HG02938 (cell line): ENCODE measurements around the gene NADSYN1.
A peak's percentile ranks its signal among the peaks of the same experiment; 100 is the strongest.
"Not testable (repeated sequence)": the region's sequence is repeated elsewhere in the genome, so short reads cannot be mapped to it uniquely, and the experiment has no call there.

Experiments
- ATAC-seq: cut with Tn5 transposase; IDR thresholded peaks from one replicate; pipeline ENCODE4 v1.9.1; 2021; ENCODE audit warnings: mild to moderate bottlenecking, moderate library complexity; ENCODE audit not compliant: unreplicated experiment

NADSYN1 gene

DNA sequence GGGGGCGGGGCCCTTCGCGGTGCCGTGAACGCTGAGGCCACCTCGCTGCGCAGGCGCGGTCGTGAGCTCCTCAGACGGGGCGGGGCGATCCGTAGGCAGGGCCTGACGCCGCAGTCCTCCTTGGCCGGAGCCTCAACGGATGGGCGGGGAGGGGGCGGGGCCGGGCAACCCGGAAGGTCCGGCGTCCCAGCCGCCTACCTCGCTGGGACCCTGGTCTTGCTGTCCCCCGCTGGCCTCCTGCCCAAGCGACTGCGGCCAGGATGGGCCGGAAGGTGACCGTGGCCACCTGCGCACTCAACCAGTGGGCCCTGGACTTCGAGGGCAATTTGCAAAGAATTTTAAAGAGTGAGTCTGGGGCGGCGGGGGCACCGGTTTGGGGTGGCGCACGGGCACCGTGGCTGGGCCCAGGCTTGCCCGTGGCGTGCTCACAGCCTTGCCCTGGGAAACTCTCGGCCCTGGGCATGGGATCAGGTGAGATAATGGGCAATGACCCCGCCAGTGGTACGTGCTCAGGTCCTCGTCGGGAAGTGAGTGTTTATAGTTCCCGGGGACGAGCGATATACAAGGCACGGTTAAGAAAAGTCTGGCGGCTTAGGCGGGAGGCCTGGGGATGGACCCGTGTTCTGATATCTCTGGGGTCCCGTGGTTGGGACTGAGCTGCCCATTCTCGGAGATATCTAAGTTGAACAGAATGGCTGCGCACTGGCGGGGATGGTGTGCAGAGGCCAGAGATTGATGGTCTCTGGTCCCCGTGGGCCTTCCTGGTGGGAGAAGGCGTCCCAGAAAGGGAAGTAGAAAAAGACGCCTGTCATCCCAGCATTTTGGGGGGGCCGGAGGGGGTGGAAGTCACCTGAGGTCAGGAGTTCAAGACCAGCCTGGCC lies at the start of gene NADSYN1:
Gene NADSYN1 (plus strand): TSS at position 167 of the 881 bp plus-strand sequence. CDS start 94 bp downstream, at position 261.
- ATAC-seq = peak; percentile 56

DNA sequence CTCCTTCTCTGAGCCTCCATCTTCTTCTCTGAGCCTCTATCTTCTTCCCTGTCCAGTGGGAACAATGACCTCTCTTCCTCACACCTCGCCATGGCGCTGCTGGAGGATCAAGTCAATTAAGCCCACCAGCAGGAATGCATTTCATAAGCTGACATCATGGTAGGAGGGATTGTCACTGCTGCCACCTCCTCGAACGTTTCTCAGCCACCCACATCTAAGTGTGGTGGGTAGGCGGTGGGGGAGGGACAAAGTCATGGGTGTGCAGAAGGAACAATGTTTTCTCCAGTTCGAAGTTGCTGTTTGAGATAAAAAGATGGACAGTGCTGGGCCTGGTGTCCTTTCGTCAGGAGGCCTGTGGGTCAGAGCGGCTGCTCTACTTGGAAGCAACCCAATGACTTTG lies 48.8 kb upstream of the NADSYN1 start:
- ATAC-seq = no peak

DNA sequence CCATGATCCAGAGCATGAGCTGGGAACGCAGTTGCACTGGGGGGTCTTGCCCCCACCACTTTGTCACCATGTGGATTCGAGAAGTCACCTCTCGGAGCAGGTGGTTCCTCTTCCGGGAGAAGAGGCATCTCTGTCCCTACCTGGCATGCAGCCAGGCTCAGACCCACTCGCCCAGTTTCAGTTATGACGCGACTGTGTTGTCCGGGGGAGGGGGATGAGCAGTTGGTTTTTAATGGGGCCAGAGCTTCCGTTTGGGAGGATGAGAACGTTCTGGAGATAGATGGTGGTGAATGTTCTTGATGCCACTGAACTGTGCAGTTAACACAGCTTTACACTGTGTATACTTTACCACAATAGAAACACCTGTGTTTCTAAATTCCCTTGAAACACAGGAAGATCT lies 46.3 kb upstream of the NADSYN1 start:
- no peak for ATAC-seq

DNA sequence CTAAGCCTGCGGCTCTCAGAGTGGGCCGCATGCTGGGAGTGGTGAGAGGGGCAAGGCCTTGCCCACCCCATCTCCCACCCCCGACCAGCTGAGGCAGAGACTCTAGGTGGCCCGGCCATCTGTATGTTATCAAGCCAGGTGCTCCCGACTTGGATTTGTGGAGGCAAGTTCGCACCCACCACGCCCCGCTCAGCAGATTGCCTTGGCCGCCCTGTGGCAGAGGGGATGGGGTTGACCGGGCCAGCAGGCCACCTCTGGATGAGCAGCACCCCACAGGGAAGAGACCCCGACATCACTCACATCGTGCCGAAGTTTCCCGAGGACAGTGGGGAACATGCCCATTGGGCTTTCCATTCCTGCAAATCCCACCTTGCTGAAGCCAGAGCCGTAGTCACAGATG lies 45.6 kb upstream of the NADSYN1 start:
- no peak for ATAC-seq

DNA sequence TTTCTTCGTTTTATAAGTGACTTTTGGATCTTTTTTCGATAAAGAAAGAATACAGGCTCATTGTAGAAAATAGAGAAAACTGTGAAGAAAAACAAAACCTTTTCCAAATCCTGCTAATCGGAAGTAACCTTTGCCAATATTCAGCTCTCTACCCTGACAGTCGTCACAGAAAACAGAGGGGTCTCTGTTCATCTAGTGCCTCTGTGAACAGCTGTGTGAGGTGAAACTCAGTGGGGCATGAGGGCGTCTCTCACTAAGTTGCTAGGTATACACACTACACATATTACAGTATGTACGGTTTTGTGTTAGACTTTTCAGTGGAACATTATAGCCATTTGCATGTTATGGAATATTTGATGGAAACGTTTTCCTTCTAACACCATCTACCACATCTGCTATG lies 44.2 kb upstream of the NADSYN1 start:
- ATAC-seq = no peak

DNA sequence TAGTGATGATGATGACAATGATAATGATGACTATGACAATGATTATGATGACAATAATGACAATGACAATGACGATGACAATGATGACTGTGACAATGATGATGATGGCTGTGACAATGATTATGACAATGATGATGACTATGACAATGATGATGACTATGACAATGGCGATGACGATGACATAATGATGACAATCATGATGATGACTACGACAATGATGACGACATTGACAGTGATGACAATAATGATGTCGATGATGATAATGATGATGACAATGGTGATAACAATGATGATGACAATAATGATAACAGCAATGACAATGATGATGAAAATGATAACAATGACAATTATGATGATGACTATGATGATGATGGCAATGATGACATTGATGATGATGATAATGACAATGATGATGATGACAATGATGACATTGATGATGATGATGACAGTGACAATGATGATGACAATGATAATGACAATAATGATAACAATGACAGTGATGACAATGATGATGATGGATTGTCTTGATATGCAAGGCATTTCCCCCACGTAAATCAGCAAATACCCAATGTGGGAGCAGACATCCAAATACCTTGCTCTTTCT lies 42.5 kb upstream of the NADSYN1 start:
- no peak for ATAC-seq

DNA sequence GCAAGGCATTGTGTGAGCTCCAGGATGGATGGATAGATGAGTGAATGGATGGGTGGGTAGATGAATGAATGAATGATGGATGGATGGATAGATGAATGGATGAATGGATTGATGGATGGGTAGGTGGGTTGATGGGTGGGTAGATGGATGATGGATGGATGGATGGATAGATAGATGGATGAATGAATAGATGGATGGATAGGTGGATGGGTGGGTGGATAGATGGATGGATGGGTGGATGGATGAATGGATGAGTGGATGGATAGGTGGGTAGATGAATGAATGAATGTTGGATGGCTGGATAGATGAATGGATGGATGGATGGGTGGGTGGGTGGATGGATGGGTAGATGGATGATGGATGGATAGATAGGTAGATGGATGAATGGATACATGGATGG lies 38.4 kb upstream of the NADSYN1 start:
- ATAC-seq = no peak

DNA sequence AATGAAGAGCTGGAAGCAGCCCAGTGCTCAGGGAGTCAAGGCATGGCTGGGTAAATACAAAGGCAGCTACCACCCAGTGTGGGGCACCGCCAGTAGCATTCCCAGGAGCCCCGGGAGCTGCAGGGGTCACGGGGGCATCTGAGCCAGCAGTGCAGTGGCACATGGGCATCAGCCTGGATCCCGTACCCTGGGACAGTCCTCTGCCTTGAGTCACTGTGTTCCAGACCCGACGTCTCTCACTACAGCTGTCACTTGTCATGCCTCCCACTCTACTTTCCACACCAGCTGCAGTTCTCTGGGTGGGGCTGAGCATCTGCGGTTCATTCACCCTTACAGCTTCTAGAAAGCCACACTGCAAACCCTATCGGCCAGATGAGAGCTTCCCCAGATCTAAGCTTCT lies 34.4 kb upstream of the NADSYN1 start:
- ATAC-seq = peak; percentile 58

DNA sequence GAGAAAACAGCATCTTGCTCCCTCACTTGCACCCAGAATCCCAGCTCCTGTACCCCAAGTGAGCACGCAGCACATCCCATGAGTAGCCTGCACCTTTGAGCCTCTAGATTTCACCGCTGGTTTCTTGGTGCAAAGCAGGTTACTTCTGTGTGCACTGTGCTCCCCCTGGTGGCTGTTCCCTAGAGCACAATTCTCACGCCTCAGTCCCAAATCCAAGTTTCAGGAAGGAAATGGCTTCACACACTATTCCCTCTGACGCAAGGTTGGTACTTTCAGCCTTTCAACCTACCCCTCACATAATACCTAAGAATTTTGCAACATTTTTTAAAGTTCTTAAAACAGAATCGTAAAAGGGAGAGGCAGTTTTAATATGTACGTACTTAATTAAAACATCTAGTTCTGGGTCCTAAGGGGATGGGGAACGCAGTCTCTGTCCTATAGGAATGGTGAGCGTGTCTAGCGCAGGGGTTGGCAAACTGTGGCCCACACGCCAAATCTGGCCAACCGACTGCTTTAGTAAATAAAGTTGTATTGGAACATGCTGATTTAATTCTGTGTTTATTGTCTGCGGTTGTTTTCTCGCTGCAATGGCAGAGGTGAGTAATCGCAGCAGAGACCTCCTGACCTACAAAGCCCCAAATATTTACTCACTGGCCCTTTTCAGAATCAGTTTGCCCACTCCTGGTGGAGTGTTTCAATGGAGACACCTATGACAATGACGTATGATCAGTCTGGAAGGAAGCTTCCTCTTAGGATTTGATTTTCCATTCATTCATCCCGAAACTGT lies 32.4 kb upstream of the NADSYN1 start:
- ATAC-seq = no peak

DNA sequence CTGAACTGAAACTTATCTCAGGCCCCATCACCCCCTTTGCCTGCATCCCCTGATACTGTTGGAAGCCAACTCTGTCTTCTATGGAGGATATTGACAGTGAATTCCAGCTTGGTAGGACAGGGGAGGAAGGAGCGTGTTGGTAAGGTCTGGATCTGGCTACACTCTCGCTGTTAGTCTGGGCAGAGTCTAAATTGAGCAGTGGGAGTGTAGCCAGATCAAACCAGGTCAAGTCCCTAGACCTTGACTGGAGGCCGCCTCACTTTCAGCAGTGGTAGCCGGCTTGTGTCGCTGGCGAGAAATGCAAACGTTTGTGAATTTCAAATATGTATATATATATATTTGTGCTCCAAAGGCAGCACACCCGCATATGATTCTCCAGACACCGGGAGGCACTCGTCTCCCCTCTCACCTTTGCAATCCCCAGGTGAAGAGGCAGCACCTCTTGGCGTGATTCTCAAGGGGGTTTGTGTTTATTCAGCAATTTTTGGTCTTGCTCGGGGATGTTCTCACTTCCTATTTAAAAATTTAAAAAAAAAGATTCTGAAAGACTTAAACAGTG lies 31.5 kb upstream of the NADSYN1 start:
- no peak for ATAC-seq

DNA sequence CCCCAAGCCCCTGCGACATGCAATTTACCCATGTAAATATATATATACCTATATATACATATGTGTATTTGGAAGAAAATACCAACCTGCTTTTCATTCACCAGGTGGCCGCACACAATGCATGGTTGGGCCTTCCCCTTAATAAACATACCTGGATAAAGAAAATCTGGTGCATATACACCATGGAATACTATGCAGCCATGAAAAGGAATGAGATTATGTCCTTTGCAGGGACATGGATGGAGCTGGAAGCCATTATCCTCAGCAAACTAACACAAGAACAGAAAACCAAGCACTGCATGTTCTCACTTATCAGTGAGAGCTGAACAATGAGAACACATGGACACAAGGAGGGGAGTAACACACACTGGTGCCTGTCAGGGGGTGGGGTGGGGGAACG lies 30.7 kb upstream of the NADSYN1 start:
- not testable (repeated sequence) for ATAC-seq

DNA sequence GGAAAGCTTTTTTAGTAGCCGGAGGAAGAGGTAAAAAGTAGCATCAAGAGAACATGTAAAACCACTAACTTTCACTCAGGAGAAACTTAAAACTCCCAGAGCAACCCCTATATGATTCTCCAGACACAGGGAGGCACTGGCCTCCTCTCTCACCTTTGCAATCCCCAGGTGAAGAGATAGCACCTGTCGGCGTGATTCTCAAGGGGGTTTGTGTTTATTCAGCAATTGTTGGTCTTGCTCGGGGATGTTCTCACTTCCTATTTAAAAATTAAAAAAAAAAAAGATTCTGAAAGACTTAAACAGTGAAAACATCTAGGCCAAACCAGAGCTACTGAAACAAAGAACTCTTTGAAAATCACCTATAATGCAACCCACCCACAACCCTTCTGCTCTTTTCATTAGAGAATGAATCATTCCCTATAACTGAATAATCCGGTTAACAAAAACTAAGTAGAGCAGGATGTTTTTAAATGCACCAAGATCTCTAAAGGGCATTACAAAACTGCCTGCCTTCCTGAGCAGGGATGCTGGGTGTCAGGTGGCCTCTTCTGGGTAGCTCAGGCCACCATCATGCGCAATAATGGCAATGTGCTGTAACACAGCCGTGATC lies 29.7 kb upstream of the NADSYN1 start:
- ATAC-seq = no peak

DNA sequence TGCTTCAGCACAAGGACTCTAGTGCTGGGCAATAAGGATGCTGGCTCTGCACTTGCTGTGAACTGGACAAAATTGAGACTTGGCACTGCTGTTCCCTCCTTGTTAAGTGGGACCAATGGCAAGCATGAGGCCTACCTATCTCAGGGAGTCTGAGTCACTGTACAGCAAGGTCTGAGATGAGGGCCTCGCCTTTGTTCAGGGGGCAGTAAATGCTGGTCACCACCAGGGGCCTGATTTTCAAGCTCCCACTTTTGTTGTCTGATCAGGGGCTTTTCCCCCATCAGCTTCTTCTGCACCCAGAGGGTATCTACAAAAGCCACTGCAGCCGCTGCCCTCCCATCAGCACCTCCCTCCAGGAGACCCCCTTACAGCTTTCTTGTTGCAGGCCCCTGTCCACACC lies 27.6 kb upstream of the NADSYN1 start:
- no peak for ATAC-seq

DNA sequence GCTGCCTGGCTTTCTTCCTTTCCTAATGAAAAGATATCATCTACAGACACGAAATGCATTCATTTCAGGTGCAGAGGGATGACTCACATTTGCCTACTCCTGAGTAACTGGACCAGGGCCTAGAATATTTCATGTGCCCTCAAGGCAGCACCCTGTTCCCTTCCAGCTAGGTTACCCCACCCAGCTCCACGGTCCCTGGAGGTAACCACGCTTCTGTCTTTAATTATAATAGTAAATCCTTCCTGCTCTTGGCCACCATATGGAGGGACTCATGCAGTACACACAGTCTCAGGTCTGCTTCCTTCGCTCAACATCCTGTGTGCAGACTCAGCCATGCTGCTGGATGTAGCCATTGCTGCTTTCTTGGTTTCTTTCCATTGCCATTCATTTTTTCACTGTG lies 27.1 kb upstream of the NADSYN1 start:
- ATAC-seq = no peak

DNA sequence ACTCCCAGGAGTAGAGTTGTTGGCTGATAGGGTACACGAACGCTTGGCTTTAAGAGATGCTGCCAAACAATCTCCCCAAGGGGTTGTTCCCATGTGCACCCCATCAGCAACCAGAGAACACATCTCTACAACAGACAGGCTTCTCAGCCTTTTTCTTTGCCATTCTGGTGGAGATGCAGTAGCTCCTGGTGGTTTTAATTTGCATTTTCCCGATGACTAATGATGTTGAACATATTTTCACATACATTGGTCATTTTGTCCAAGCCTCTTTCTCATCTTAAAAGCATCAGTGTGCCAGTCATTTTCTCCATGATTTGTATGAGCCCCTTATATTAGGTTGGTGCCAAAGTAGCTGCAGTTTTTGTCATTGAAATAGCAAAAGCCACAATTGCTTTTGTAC lies 26.6 kb upstream of the NADSYN1 start:
- no peak for ATAC-seq

DNA sequence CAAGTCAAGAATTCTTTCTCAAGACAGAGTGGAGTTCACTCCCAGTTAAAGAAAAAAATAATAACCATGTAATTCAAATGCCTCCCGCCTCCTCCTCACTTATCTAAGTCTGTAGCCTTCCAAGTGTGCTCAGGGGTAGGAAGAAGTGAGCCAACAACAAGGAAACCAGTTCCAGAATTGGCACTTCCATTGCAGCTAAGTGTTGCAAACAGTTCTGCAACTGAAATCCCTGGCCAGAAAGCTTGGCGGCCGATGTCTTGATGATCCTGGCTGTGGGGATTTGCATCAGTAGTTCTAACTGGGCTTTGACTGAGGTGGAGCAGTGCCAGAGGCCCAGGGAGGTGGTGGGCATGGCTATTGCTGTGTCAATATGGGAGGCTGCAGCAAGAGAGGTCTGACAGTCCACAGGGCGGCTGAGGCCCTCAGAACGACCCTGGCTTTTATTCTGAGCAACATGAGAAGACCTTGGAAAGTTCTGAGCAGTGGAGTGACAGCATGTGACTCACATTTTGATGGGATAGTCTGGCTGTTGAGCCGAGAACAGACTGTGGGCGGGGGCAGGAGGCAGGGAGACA lies 24.1 kb upstream of the NADSYN1 start:
- ATAC-seq = no peak

DNA sequence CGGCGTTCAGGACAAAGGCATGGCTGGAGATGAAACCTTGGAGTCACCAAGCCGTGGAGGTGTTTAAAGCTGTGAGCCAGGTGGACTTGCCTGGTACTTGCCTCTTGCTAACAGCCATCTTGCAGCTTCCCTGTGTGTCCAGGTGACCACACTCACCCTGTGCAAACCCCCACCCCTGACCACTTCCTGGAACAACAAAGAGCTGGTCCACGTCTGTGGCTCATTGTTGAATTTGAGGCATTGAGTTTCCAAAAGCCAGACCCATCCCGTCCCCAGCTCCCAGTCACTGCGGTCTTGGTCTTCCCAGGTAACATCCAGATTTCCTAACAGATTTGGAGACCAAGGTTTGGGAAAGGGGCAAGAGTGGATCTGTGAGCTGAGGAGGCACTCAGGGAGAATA lies 23.3 kb upstream of the NADSYN1 start:
- no peak for ATAC-seq

DNA sequence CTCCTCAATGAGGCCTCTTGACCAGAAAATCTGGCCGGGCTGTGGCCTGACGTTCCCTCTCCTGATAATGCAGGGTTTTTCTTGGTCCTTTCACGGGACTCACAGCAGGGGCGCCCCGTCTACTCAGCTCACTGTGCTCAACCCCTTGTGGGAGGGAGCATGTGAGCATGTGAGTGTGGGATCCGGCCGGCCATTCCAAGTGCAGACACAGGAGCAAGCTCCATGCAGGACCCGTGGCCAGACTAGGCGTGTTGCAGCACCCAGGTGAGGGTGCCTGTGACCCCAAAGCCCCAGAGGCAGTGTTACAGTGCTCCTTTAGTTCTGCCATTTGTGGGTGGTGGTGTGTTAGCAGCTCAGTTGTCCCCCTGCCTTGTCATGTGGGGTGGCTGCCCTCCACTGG lies 22.8 kb upstream of the NADSYN1 start:
- ATAC-seq = no peak

DNA sequence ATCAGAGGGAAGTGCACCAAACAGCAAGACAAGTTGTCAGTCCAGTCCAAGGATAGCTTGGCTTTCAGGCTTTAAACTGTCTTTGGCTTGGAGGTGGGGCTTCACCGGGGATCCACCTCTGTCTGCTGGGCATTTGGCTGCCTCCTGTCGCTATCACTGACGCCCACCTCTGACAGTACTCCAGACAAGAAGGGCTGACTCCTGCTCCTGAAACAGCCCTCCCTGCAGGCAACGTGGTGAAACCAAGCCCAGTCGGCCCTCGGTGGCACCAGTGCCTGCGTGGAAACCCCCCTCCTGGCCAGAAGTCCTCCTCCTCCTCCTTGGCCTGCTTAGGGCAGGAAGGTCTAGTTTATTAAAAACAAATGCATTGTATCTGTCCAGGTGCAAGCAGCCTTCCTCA lies 21.7 kb upstream of the NADSYN1 start:
- no peak for ATAC-seq

DNA sequence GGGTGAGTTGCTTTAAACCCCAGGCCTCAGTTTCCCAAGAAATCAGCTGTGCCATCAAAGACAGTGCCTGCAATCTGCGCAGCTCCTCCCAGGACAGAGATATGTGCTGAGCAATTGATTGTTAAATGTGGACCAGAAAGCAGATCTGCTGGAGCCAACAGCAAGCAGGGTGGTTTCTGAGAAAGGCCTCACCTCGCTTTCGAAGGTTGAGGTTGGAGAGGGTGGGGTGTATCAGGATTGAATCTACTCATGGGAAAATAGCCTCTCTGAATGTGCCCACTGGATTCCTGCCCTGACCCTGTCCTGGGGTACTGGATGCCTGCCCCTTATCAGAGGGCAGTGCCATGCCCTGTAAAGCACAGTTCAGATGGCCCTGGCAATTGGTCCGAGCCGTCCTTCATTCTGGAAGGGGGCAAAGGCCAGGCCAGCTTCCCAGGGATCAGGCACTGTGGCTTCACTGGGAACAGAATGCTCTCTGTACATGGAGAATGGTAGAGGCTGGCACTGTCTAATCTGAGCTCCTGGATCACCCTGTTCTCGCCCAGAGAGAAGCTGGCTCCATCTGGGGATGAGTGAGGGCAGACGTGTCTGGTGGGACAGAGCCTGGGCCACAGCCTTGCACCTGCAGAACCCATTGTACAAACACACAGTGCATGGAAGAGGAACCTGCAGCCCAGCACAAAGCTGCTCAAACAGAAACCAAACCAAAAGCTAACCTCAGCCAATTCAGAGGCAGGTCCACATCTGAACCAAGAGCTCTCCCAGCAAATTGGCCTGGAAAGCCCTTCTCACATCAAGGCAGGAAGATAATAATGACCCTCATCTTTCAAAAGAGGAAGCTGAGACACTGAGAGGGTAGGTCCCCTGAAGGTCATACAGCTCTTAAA lies 20.0 kb upstream of the NADSYN1 start:
- ATAC-seq = no peak
